NCI-H146 treated with DMSO at 0.1 percent for 48 hours (cell line): ENCODE measurements around the gene HMCES.
"Not testable (repeated sequence)": the region's sequence is repeated elsewhere in the genome, so short reads cannot be mapped to it uniquely, and the experiment has no call there.

Experiments used
- DNase-seq: peaks from one replicate; lab custom pipeline; 2025; ENCODE audit not compliant: unreplicated experiment; lab: John Stamatoyannopoulos, UW

HMCES gene

GRCh38 chr3:129256270-129256669, 22.4 kb upstream of the HMCES start:
- DNase-seq, result no peak

GRCh38 chr3:129257609-129258008, 21.1 kb upstream of the HMCES start:
- DNase-seq, result no peak

- DNase-seq, result no peak
Measured at GRCh38 chr3:129259612-129260477, 18.8 kb upstream of the HMCES start.

GRCh38 chr3:129260606-129261005, 18.1 kb upstream of the HMCES start:
- no peak for DNase-seq

- no peak for DNase-seq
Measured at GRCh38 chr3:129261894-129262293, 16.8 kb upstream of the HMCES start.

GRCh38 chr3:129263161-129263910, 15.3 kb upstream of the HMCES start:
- DNase-seq, result no peak

GRCh38 chr3:129264994-129265393, 13.7 kb upstream of the HMCES start:
- not testable (repeated sequence) for DNase-seq

- no peak for DNase-seq
Measured at GRCh38 chr3:129266651-129267050, 12.0 kb upstream of the HMCES start.

GRCh38 chr3:129268396-129268795, 10.3 kb upstream of the HMCES start:
- DNase-seq, result no peak

- no peak for DNase-seq
Measured at GRCh38 chr3:129271674-129272073, 7.0 kb upstream of the HMCES start.

- no peak for DNase-seq
Measured at GRCh38 chr3:129276385-129276784, 2.3 kb upstream of the HMCES start.

GRCh38 chr3:129277829-129278271, 820 bp upstream of the HMCES start:
- DNase-seq, result no peak

- peak; percentile 40 for DNase-seq
Measured at GRCh38 chr3:129278966-129279906, 566 bp downstream of the HMCES start.

- no peak for DNase-seq
Measured at GRCh38 chr3:129280183-129280582, 1.5 kb downstream of the HMCES start.

- no peak for DNase-seq
Measured at GRCh38 chr3:129281726-129282125, 3.1 kb downstream of the HMCES start.

- DNase-seq, result no peak
Measured at GRCh38 chr3:129282727-129283327, 4.2 kb downstream of the HMCES start.

GRCh38 chr3:129286081-129286480, 7.4 kb downstream of the HMCES start:
- no peak for DNase-seq

GRCh38 chr3:129288446-129288845, 9.8 kb downstream of the HMCES start:
- no peak for DNase-seq

GRCh38 chr3:129289201-129289921, 10.7 kb downstream of the HMCES start:
- DNase-seq, result no peak
